ENCODE results near the gene PGAM5.

The PGAM5 gene

DNA sequence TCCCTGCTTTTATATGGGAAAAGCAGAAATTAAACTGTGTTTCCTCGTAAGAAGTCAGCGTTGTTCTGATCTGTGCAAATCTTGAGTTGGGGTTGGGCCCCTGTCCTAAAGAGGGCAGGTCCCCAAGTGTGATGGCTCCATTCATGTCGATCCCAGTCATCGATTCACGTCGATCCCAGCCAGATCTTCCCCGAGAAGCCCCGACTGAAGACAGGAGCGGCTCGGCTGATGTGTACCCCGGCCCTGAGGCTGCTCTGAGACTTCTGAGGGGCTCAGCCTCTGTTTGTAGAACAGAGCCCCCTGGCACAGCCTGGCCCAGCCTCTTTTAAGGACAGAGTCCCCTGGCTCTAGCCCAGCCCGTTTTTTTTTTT is 9.3 kb downstream of the PGAM5 start:
- peaks cover 66% of the 10 kb centered on the region for H3K36me3 ChIP-seq

DNA sequence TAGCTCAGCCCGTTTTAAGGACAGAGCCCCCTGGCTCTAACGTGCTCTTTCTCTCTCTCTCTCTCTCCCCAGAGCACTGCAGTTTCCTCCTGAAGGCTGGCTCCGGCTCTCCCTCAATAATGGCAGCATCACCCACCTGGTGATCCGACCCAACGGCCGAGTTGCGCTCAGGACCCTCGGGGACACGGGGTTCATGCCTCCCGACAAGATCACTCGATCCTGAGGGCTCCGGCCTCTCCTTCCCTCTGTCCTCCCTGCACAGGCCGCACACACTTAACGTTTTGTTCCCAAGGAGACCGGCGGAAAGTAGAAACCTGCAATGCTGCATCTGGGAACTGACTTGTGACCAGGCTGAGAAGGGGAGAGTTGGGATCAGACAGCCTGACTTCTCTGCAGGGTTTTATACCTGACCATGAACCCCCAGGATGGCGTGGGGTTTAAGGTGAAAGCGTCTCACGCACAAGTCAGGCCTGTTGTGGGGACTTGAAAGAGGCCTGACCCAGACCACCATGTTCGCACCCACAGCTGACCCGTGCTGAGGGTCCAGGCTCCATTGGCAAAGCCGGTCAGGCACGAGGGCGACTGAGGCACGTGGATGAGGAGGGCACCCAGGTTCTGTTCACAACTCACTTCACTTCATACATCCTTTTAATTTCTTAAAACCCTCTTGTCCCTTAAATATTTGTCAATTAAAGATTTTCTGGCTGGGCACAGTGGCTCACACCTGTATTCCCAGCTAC is 10.1 kb downstream of the PGAM5 start:
- Histone ChIP-seq H3K4me3 (ENCODE audit: low read depth in 1 of 2, low read length in 1 of 2) (no peak overlapping the region), H3K36me3 (peaks cover 74% of the 10 kb centered on the region), H3K27me3 (no peaks in the 10 kb centered on the region), H3K27ac (no peak overlapping the region), H3K9me3 (no peaks in the 10 kb centered on the region), H3K4me1 (ENCODE audit: control insufficient read depth in 1 of 2, insufficient read depth in 1 of 2, low read depth in 1 of 2, low read length in 1 of 2) (no peaks in the 10 kb centered on the region)
- TF ChIP-seq, protein P1, sequence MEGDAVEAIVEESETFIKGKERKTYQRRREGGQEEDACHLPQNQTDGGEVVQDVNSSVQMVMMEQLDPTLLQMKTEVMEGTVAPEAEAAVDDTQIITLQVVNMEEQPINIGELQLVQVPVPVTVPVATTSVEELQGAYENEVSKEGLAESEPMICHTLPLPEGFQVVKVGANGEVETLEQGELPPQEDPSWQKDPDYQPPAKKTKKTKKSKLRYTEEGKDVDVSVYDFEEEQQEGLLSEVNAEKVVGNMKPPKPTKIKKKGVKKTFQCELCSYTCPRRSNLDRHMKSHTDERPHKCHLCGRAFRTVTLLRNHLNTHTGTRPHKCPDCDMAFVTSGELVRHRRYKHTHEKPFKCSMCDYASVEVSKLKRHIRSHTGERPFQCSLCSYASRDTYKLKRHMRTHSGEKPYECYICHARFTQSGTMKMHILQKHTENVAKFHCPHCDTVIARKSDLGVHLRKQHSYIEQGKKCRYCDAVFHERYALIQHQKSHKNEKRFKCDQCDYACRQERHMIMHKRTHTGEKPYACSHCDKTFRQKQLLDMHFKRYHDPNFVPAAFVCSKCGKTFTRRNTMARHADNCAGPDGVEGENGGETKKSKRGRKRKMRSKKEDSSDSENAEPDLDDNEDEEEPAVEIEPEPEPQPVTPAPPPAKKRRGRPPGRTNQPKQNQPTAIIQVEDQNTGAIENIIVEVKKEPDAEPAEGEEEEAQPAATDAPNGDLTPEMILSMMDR (IDR thresholded peaks at IDR 0.05): no peak

More for the DNA sequence above, 9.3 kb downstream of the PGAM5 start:
- no peaks in the 10 kb centered on the region for H3K27me3 ChIP-seq
- no peak overlapping the region for H3K27ac ChIP-seq
- H3K4me3 ChIP-seq (ENCODE audit: low read depth in 1 of 2, low read length in 1 of 2): no peak overlapping the region
- H3K9me3 ChIP-seq: no peaks in the 10 kb centered on the region
- TF ChIP-seq, protein P1 (IDR thresholded peaks at IDR 0.05): no peak
- H3K4me1 ChIP-seq (ENCODE audit: control insufficient read depth in 1 of 2, insufficient read depth in 1 of 2, low read depth in 1 of 2, low read length in 1 of 2): no peaks in the 10 kb centered on the region

DNA sequence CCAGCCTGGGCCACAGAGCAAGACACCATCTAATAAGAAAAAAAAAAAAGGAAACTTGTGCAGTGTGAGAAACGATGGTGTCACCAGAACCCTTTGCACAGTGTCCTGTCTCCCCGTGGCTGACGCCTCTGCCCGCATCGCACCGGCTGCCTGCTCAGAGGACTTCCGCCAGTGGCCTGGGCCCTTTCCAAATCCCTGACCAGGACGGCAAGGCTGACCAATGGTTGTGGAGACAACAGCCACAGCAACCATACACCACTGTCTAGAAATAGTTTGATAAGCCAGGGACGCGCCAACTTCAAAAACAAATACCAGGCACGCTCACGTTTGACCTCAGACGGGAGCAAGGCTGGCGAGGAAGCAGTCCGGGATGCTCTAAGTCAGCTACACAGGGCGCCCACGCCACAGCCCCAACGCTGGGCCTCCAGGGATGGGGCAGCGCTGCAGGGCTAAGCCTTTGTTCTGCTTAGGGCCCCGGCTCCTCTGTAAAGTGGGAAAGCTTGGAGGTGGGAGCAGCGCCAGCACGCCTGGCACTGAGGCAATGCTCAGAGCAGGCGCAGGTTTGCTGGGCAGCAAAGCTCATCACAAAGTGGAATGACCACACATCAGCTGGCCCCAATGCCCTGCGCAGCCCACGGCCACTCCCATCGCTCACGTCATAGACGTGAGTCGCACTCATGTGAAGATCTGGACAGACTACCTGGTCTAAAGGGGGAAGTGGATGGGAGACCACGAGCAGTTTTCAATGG is 12.5 kb downstream of the PGAM5 start:
- Histone ChIP-seq H3K4me1 (ENCODE audit: control insufficient read depth in 1 of 2, insufficient read depth in 1 of 2, low read depth in 1 of 2, low read length in 1 of 2) (no peaks in the 10 kb centered on the region), H3K9me3 (no peaks in the 10 kb centered on the region), H3K27ac (no peak overlapping the region), H3K4me3 (ENCODE audit: low read depth in 1 of 2, low read length in 1 of 2) (no peak overlapping the region), H3K36me3 (peaks cover 88% of the 10 kb centered on the region), H3K27me3 (no peaks in the 10 kb centered on the region)
- TF ChIP-seq, protein P1 (IDR thresholded peaks at IDR 0.05): no peak

DNA sequence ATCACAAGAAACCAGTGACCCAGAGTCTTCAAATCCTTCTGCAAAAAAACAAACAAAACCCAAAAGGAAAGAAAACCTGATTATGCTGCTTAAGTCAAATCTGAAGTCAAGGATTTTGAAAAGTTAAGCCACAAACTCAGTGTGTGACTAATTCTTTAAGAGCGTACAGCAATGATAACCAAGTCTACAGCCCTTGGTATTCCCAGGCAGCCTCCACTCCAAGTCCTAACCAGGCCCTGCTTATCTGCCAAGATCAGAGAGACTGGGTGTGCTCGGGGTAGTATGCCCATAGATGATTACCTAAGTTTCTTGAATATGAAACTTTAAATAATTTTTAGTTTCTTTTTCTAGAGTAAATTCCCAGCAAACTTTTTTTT is 13.1 kb downstream of the PGAM5 start:
- Histone ChIP-seq H3K9me3 (no peaks in the 10 kb centered on the region), H3K27ac (no peak overlapping the region), H3K36me3 (peaks cover 91% of the 10 kb centered on the region), H3K4me3 (ENCODE audit: low read depth in 1 of 2, low read length in 1 of 2) (no peak overlapping the region), H3K27me3 (no peaks in the 10 kb centered on the region), H3K4me1 (ENCODE audit: control insufficient read depth in 1 of 2, insufficient read depth in 1 of 2, low read depth in 1 of 2, low read length in 1 of 2) (no peaks in the 10 kb centered on the region)
- TF ChIP-seq, protein P1 (IDR thresholded peaks at IDR 0.05): no peak

DNA sequence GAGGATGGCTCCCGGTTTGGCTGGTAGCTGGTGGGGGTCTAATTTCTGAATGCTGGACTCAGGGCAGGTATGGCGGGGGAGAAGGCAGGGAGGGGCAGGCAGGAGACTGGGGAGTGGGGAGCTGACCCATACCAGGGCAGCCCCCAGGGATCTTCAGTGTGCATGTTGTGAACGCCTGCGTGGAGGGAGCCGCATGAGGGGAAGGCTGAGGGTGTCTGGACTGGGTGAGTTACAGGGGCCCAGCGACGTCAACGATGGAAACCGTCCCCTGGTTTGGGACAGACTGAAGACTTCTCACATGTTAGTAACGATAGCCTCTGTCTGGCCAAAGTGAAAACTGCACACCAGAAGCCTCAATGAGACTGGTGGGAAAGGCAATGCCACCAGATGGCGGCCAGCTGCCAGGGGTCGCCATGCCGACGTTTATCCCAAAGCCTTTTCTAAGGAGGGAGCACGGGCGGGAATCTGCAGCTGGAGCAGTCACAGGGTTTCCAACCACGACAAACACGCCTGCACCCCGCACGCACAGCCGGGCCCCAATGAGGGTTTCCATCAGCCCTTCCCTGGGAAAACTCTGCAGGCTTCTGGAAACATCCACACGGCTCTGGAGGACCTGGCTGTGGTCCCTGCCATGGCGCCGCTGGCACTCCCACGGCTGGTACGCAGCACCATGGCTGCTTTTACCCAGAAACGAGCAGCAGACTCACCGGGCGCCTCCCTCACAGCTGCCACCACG is 14.0 kb downstream of the PGAM5 start:
- H3K27ac ChIP-seq: no peak overlapping the region
- H3K27me3 ChIP-seq: no peaks in the 10 kb centered on the region
- H3K4me1 ChIP-seq (ENCODE audit: control insufficient read depth in 1 of 2, insufficient read depth in 1 of 2, low read depth in 1 of 2, low read length in 1 of 2): no peaks in the 10 kb centered on the region
- no peak overlapping the region for H3K4me3 ChIP-seq (ENCODE audit: low read depth in 1 of 2, low read length in 1 of 2)
- no peaks in the 10 kb centered on the region for H3K9me3 ChIP-seq
- TF ChIP-seq, protein P1 (IDR thresholded peaks at IDR 0.05): no peak
- peaks cover 87% of the 10 kb centered on the region for H3K36me3 ChIP-seq
